Uterus (tissue), 4 donors: ENCODE results near the gene ZFAND3. TPM values are rescaled to one million over a fixed set of nuclear protein-coding genes. Genes with fewer than 3 reads are reported as not detected.

Experiments
- DNase-seq, 2 donors: peaks; one replicate each; pipeline ENCODE4 v3.0.0-alpha.2; 2019 to 2020
- H3K27ac ChIP-seq, 2 donors: fragments of 200-600 bp; sonication (generic); 1 replicate in 1 of 2; 2 replicates in 1 of 2; pipeline ENCODE4 v1.5.1; 2016 to 2018
- H3K27me3 ChIP-seq, 2 donors: fragments of 200-600 bp; sonication (generic); one replicate each; pipeline ENCODE4 v1.5.1; 2018 to 2019; ENCODE audit warnings: control low read depth in 1 of 2
- H3K36me3 ChIP-seq, 2 donors: fragments of 200-600 bp; sonication (generic); one replicate each; pipeline ENCODE4 v1.5.1; 2019; ENCODE audit warnings: control low read depth in 1 of 2
- H3K4me1 ChIP-seq, 2 donors: fragments of 200-600 bp; sonication (generic); one replicate each; pipeline ENCODE4 v1.5.1; 2018 to 2019; ENCODE audit warnings: control low read depth in 1 of 2
- H3K4me3 ChIP-seq, 2 donors: fragments of 200-600 bp; sonication (generic); 1 replicate in 1 of 2; 2 replicates in 1 of 2; pipeline ENCODE4 v1.5.1; 2018 to 2019; ENCODE audit warnings: mild to moderate bottlenecking in 1 of 2
- H3K9me3 ChIP-seq, 2 donors: fragments of 200-600 bp; sonication (generic); one replicate each; pipeline ENCODE4 v1.5.1; 2019; ENCODE audit warnings: control low read depth in 1 of 2
- CTCF ChIP-seq, 4 experiments: fragments of 200-600 bp in 2 of 4; fragments of 450-650 bp in 2 of 4; sonication (generic) in 2 of 4; IDR thresholded peaks; one replicate each; pipeline ENCODE4 v1.5.1; 2016 to 2019; ENCODE audit warnings: antibody characterized with exemption in 4 of 4, mild to moderate bottlenecking in 2 of 4, moderate library complexity in 1 of 4
- POLR2A ChIP-seq, 2 donors: fragments of 450-650 bp; IDR thresholded peaks; one replicate each; pipeline ENCODE4 v1.6.1; 2016; ENCODE audit warnings: antibody characterized with exemption in 2 of 2, mild to moderate bottlenecking in 1 of 2, moderate library complexity in 1 of 2
- intact Hi-C: fragments of 100-400 bp; cut with DNase I; formaldehyde crosslinking; loops from one replicate; pipeline ENCODE4 v1.15.1; 2023; ENCODE audit warnings: low total_unique reads
- total RNA-seq, 4 donors: library from RNA; depleted of rRNA in 3 of 4; stranded (reverse); fragments of >200 nt in 3 of 4; gene quantifications; one replicate each; pipeline versions ENCODE4 v1.1.0 to v1.2.4, GENCODE V29; 2014 to 2023
- donor health status: DM: yes; HTN: yes; CAD: no.

ZFAND3 gene
- total RNA-seq, 4 donors from 2014 or later = 5.0 to 81.9 (median 54.6) TPM

GRCh38 chr6:38175786-38176185 is 356.3 kb downstream of the ZFAND3 start:
- H3K27ac ChIP-seq = no peak overlapping the region
- TF ChIP-seq POLR2A (IDR thresholded peaks at IDR 0.05) (no peak), CTCF (IDR thresholded peaks at IDR 0.05) (no peak)
- DNase-seq = no peak
- no peaks in the 10 kb centered on the region for H3K27me3 ChIP-seq
- H3K4me3 ChIP-seq = no peak overlapping the region
- no peaks in the 10 kb centered on the region for H3K36me3 ChIP-seq
- intact Hi-C loops = no loop called here
- no peaks in the 10 kb centered on the region for H3K9me3 ChIP-seq
- H3K4me1 ChIP-seq = no peaks in the 10 kb centered on the region

- DNase-seq = no peak
- Histone ChIP-seq H3K4me1 (no peaks in the 10 kb centered on the region), H3K27me3 (no peaks in the 10 kb centered on the region), H3K9me3 (no peaks in the 10 kb centered on the region), H3K36me3 (no peaks in the 10 kb centered on the region), H3K4me3 (no peak overlapping the region), H3K27ac (peak overlapping the region in 1 of 2 donors; percentile 45)
- no peak for TF ChIP-seq CTCF (IDR thresholded peaks at IDR 0.05)
- no peak for TF ChIP-seq POLR2A (IDR thresholded peaks at IDR 0.05)
- intact Hi-C loops = no loop called here
Measured at GRCh38 chr6:38176797-38177751, 357.5 kb downstream of the ZFAND3 start.

- Histone ChIP-seq H3K9me3 (no peaks in the 10 kb centered on the region), H3K36me3 (no peaks in the 10 kb centered on the region), H3K4me3 (no peak overlapping the region), H3K27me3 (no peaks in the 10 kb centered on the region), H3K4me1 (no peaks in the 10 kb centered on the region), H3K27ac (no peak overlapping the region)
- TF ChIP-seq CTCF (IDR thresholded peaks at IDR 0.05) (no peak), POLR2A (IDR thresholded peaks at IDR 0.05) (no peak)
- intact Hi-C loops = no loop called here
- DNase-seq = no peak
Measured at GRCh38 chr6:38177882-38178583, 358.5 kb downstream of the ZFAND3 start.

- Histone ChIP-seq H3K27ac (no peak overlapping the region), H3K9me3 (no peaks in the 10 kb centered on the region), H3K4me3 (no peak overlapping the region), H3K36me3 (no peaks in the 10 kb centered on the region), H3K27me3 (no peaks in the 10 kb centered on the region), H3K4me1 (no peaks in the 10 kb centered on the region)
- no peak for TF ChIP-seq POLR2A (IDR thresholded peaks at IDR 0.05)
- DNase-seq = no peak
- intact Hi-C loops = no loop called here
Measured at GRCh38 chr6:38178584-38178886, 359.0 kb downstream of the ZFAND3 start.

- Histone ChIP-seq H3K36me3 (no peaks in the 10 kb centered on the region), H3K27ac (no peak overlapping the region), H3K4me3 (no peak overlapping the region), H3K9me3 (no peaks in the 10 kb centered on the region), H3K27me3 (no peaks in the 10 kb centered on the region), H3K4me1 (no peaks in the 10 kb centered on the region)
- TF ChIP-seq CTCF (IDR thresholded peaks at IDR 0.05) (no peak), POLR2A (IDR thresholded peaks at IDR 0.05) (no peak)
- DNase-seq = no peak
- intact Hi-C loops = no loop called here
Measured at GRCh38 chr6:38179300-38179699, 359.8 kb downstream of the ZFAND3 start.
